CD14-positive monocyte (primary cell): Measurements from ENCODE around the gene ZGPAT. TPM values are rescaled to one million over a fixed set of nuclear protein-coding genes. Genes with fewer than 3 reads are reported as not detected.

Experiments
- DNase-seq, 3 donors: peaks; one replicate each; pipeline ENCODE4 v3.0.0-alpha.2; 2011 to 2022
- H2AFZ ChIP-seq: 2 replicates; pipeline ENCODE4 v1.6.0; 2012; ENCODE audit warnings: mild to moderate bottlenecking, low read depth, low read length, inconsistent platforms; ENCODE audit not compliant: insufficient read depth, poor library complexity, severe bottlenecking
- H3K27ac ChIP-seq, 2 donors: 1 replicate in 1 of 2; 2 replicates in 1 of 2; pipeline ENCODE4 v1.5.1; 2012 to 2013; ENCODE audit warnings: low read length in 2 of 2, control low read depth in 1 of 2, inconsistent platforms in 1 of 2, low read depth in 1 of 2, mild to moderate bottlenecking in 1 of 2
- H3K27me3 ChIP-seq, 2 donors: one replicate each; pipeline versions ENCODE4 v1.6.0 to v1.6.1; 2011 to 2013; ENCODE audit warnings: low read length in 2 of 2; ENCODE audit not compliant: control insufficient read depth in 2 of 2, insufficient read depth in 2 of 2
- H3K36me3 ChIP-seq, 2 donors: replicated peaks in 1 of 2; 1 replicate in 1 of 2; 2 replicates in 1 of 2; pipeline versions ENCODE4 v1.5.1 to v1.6.1; 2012 to 2013; ENCODE audit warnings: low read length in 2 of 2, control low read depth in 1 of 2, inconsistent platforms in 1 of 2, mild to moderate bottlenecking in 1 of 2; ENCODE audit not compliant: insufficient read depth in 2 of 2, control insufficient read depth in 1 of 2
- H3K4me1 ChIP-seq, 2 donors: 1 replicate in 1 of 2; 2 replicates in 1 of 2; pipeline versions ENCODE4 v1.5.1 to v1.6.1; 2012 to 2013; ENCODE audit warnings: low read length in 2 of 2, control low read depth in 1 of 2, inconsistent platforms in 1 of 2, mild to moderate bottlenecking in 1 of 2, moderate library complexity in 1 of 2; ENCODE audit not compliant: insufficient read depth in 2 of 2, control insufficient read depth in 1 of 2
- H3K4me2 ChIP-seq: replicated peaks from 2 replicates; pipeline ENCODE3; 2012; ENCODE audit warnings: low read length, moderate library complexity, mild to moderate bottlenecking; ENCODE audit not compliant: poor library complexity, severe bottlenecking; ENCODE audit errors: extremely low read depth
- H3K4me3 ChIP-seq, 3 experiments: fragments of 200-600 bp in 1 of 3; sonication (generic) in 1 of 3; replicated peaks in 1 of 3; 1 replicate in 2 of 3; 2 replicates in 1 of 3; pipeline ENCODE4 v1.5.1; 2011 to 2013; ENCODE audit warnings: low read length in 3 of 3, mild to moderate bottlenecking in 3 of 3, control low read depth in 2 of 3, low read depth in 2 of 3, inconsistent platforms in 1 of 3, moderate library complexity in 1 of 3
- H3K79me2 ChIP-seq: 2 replicates; pipeline ENCODE4 v1.6.0; 2012; ENCODE audit warnings: mild to moderate bottlenecking, control low read depth, inconsistent platforms, low read length, moderate library complexity; ENCODE audit not compliant: insufficient read depth
- H3K9ac ChIP-seq: 2 replicates; pipeline ENCODE4 v1.6.0; 2017; ENCODE audit warnings: low read length, mild to moderate bottlenecking; ENCODE audit not compliant: insufficient read depth, poor library complexity, severe bottlenecking
- H3K9me3 ChIP-seq, 2 donors: replicated peaks in 1 of 2; 1 replicate in 1 of 2; 2 replicates in 1 of 2; pipeline versions ENCODE4 v1.5.1 to v1.6.1; 2012 to 2013; ENCODE audit warnings: low read length in 2 of 2, control low read depth in 1 of 2; ENCODE audit not compliant: control insufficient read depth in 1 of 2, insufficient read depth in 1 of 2
- H4K20me1 ChIP-seq: 2 replicates; pipeline ENCODE4 v1.6.0; 2012; ENCODE audit warnings: mild to moderate bottlenecking, low read length, control low read depth, moderate library complexity; ENCODE audit not compliant: insufficient read depth
- H3K27ac Mint-ChIP-seq, 7 donors: one replicate each; pipeline ENCODE4 v1.8.0; 2020; ENCODE audit warnings: mild to moderate bottlenecking in 7 of 7, mixed read lengths in 7 of 7, moderate library complexity in 6 of 7, inconsistent platforms in 2 of 7
- H3K27me3 Mint-ChIP-seq, 3 donors: one replicate each; pipeline ENCODE4 v1.8.0; 2021 to 2022; ENCODE audit warnings: low read depth in 3 of 3, mild to moderate bottlenecking in 3 of 3, mixed read lengths in 3 of 3, moderate library complexity in 3 of 3, inconsistent platforms in 1 of 3
- H3K36me3 Mint-ChIP-seq, 2 donors: one replicate each; pipeline ENCODE4 v1.8.0; 2020; ENCODE audit warnings: mixed read lengths in 2 of 2, inconsistent platforms in 1 of 2, mild to moderate bottlenecking in 1 of 2
- H3K4me1 Mint-ChIP-seq: one replicate; pipeline ENCODE4 v1.8.0; 2020; ENCODE audit warnings: mild to moderate bottlenecking, mixed read lengths
- H3K4me3 Mint-ChIP-seq, 2 donors: one replicate each; pipeline ENCODE4 v1.8.0; 2020; ENCODE audit warnings: mild to moderate bottlenecking in 2 of 2, mixed read lengths in 2 of 2, moderate library complexity in 1 of 2
- H3K9me3 Mint-ChIP-seq, 7 donors: one replicate each; pipeline ENCODE4 v1.8.0; 2020 to 2022; ENCODE audit warnings: mixed read lengths in 7 of 7, mild to moderate bottlenecking in 6 of 7, moderate library complexity in 6 of 7, inconsistent platforms in 2 of 7
- CTCF ChIP-seq: fragments of 200-600 bp; IDR thresholded peaks from one replicate; pipeline ENCODE4 v1.8.0; 2022; ENCODE audit warnings: antibody characterized with exemption, mild to moderate bottlenecking
- WGBS: methylation state at CpG from one replicate; pipeline ENCODE4 v1.1.5; 2013; ENCODE audit warnings: missing lambda C conversion rate; ENCODE audit not compliant: insufficient coverage; 5-methylcytosine and 5-hydroxymethylcytosine counted together
- intact Hi-C, 2 donors: fragments of 100-400 bp; cut with micrococcal nuclease; formaldehyde crosslinking; loops; one replicate each; pipeline versions ENCODE4 v1.15.0 to v1.15.1; 2023
- polyA plus RNA-seq, 3 donors: library from polyadenylated mRNA; depleted of rRNA in 1 of 3; unstranded in 2 of 3; stranded (reverse) in 1 of 3; fragments of 300-500 nt in 2 of 3; fragments of >200 nt in 1 of 3; fragmentation: Illumina TruSeq in 2 of 3; gene quantifications; 1 replicate in 2 of 3; 2 replicates in 1 of 3; pipeline ENCODE4 v1.2.3, GENCODE V29; 2012 to 2021

ZGPAT gene
- polyA plus RNA-seq, 3 donors, result 24.2 to 58.6 (median 28.3) TPM

DNA sequence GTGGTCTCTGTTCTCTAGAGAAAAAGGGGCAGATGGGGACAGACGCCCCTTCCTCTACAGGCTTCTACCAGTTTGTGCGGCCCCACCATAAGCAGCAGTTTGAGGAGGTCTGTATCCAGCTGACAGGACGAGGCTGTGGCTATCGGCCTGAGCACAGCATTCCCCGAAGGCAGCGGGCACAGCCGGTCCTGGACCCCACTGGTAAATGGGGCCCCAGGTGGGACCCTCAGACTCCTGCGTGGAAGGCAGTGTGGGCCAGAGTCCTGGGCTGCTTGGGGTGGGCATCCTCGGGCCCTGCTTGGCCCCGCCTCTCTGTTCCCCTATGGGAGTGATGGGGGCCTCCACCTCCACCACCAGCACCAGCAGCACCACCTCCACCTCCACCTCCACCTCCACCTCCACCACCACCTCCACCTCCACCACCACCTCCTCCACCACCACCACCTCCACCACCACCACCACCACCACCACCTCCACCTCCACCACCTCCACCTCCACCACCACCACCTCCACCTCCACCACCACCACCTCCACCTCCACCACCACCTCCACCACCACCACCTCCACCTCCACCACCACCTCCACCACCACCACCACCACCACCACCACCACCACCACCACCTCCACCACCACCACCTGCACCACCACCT lies 14.6 kb upstream of the ZGPAT start:
- 99% methylated on average over 8 of the region's 10 CpGs for WGBS
- H3K9ac ChIP-seq, result no peak overlapping the region
- peaks cover 0 to 11% of the 10 kb centered on the region in 2 donors for H3K36me3 ChIP-seq
- DNase-seq, result no peak
- no peak overlapping the region for H2AFZ ChIP-seq
- Mint-ChIP-seq H3K4me3 (no peak overlapping the region), H3K4me1 (peaks cover 16% of the 10 kb centered on the region), H3K9me3 (no peaks in the 10 kb centered on the region), H3K36me3 (peaks cover 5 to 13% of the 10 kb centered on the region in 2 donors), H3K27me3 (peaks cover 3 to 21% (median 3%) of the 10 kb centered on the region in 3 donors), H3K27ac (peak overlapping the region in 1 of 7 donors; percentile 61)
- no peaks in the 10 kb centered on the region for H3K9me3 ChIP-seq
- intact Hi-C loops, result no loop called here
- H3K4me1 ChIP-seq, result peaks cover 17 to 18% of the 10 kb centered on the region in 2 donors
- H3K4me2 ChIP-seq, result no peak overlapping the region
- no peaks in the 10 kb centered on the region for H3K79me2 ChIP-seq
- H3K27me3 ChIP-seq, result peaks cover 0 to 12% of the 10 kb centered on the region in 2 donors
- no peak overlapping the region for H3K4me3 ChIP-seq
- TF ChIP-seq CTCF, result no peak
- peaks cover 23% of the 10 kb centered on the region for H4K20me1 ChIP-seq
- no peak overlapping the region for H3K27ac ChIP-seq

- H3K9me3 Mint-ChIP-seq, result no peaks in the 10 kb centered on the region
- no peak overlapping the region for H3K27ac ChIP-seq
- peaks cover 5 to 13% of the 10 kb centered on the region in 2 donors for H3K36me3 Mint-ChIP-seq
- WGBS, result 98% methylated on average over 17 of the region's 21 CpGs
- H3K27ac Mint-ChIP-seq, result peak overlapping the region in 1 of 7 donors; percentile 5
- peaks cover 0 to 11% of the 10 kb centered on the region in 2 donors for H3K36me3 ChIP-seq
- no peak overlapping the region for H2AFZ ChIP-seq
- H3K79me2 ChIP-seq, result no peaks in the 10 kb centered on the region
- no peak overlapping the region for H3K4me3 Mint-ChIP-seq
- H3K4me1 ChIP-seq, result peaks cover 16% of the 10 kb centered on the region in 2 donors
- no peaks in the 10 kb centered on the region for H3K9me3 ChIP-seq
- no peak for DNase-seq
- intact Hi-C loops, result no loop called here
- H4K20me1 ChIP-seq, result peaks cover 30% of the 10 kb centered on the region
- peaks cover 16% of the 10 kb centered on the region for H3K4me1 Mint-ChIP-seq
- H3K9ac ChIP-seq, result no peak overlapping the region
- no peak for TF ChIP-seq CTCF
- H3K27me3 ChIP-seq, result peaks cover 0 to 12% of the 10 kb centered on the region in 2 donors
- H3K4me2 ChIP-seq, result no peak overlapping the region
- H3K27me3 Mint-ChIP-seq, result peaks cover 2 to 21% (median 3%) of the 10 kb centered on the region in 3 donors
- no peak overlapping the region for H3K4me3 ChIP-seq
These were observed 13.9 kb upstream of the ZGPAT start for GRCh38 chr20:63693733-63694583.
